ENCODE data around the gene PRKCZ.

PRKCZ gene

GRCh38 chr1:2194319-2194897 is 144.2 kb downstream of the PRKCZ start, which contains the start of gene FAAP20:
FAAP20 (minus strand) TSS chr1:2194772; CDS start chr1:2194749, 23 bp downstream.
- peak in 1 of 2 experiments; percentile 36 for DNase-seq (ENCODE audit: low read depth in 2 of 2)

DNA sequence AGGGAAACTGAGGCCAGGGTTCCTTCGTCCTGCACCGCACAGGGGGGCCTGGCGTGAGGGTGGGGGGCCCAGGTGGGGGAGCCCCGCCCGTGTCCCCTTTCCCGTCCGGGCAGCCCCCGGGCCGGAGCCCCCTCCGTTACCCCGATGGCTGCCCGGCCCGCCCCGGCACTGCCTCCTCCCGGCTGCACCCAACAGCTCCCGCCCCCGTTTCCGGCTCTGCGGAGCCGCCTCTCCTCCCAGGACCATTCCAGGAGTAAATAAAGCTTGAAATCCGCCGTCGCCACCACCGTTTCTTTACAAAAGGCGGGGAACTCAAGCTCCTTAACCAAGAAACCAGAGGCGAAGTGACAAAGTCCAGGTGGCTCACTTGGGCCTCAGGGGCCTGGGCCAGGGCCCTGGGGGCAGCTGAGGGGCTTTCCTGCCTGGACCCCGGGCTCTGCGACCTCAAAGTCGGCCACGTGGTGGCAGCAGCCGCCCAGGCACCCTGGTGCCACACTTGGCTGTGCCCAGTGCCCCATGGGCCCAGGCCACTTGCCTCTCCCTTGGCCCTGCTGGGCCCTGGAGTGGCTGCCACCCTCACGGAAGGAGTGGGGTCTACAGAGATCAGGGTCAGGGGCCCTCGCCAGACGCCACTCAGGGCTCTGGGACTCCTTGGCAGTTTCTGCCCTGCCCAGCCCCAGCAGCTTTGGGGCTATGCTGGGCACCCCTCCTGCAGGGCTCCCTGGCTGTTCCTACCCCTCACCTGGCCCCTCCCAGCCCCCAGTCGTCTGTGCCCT is 144.9 kb downstream of the PRKCZ start:
- DNase-seq (ENCODE audit: low read depth in 2 of 2): peak; percentile 67 to 72

- DNase-seq (ENCODE audit: low read depth in 2 of 2): no peak
Measured at GRCh38 chr1:2195785-2196184, 145.6 kb downstream of the PRKCZ start.

GRCh38 chr1:2196901-2197638 is 146.9 kb downstream of the PRKCZ start:
- no peak for DNase-seq (ENCODE audit: low read depth in 2 of 2)

GRCh38 chr1:2197707-2198165 is 147.5 kb downstream of the PRKCZ start:
- no peak for DNase-seq (ENCODE audit: low read depth in 2 of 2)

DNA sequence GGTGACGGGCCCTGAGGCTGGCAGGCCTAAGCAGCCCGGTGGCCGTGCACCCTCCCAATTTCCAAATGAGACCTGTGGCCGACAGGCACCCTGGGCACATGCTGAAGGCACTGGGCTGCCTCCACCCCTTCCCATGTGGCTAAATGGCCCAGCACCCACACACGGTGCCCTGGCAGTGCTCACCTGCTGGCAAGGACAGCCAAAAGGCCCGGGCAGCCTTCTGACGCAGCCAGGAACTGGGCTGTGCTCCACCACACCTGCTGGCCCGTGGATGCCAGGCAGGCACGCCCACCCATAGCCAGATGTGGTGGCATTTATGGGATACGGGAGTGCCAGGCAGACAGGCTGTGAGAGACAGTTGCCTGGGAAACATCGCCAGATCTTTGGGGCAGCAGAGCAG is 148.4 kb downstream of the PRKCZ start:
- DNase-seq (ENCODE audit: low read depth in 2 of 2): no peak

DNA sequence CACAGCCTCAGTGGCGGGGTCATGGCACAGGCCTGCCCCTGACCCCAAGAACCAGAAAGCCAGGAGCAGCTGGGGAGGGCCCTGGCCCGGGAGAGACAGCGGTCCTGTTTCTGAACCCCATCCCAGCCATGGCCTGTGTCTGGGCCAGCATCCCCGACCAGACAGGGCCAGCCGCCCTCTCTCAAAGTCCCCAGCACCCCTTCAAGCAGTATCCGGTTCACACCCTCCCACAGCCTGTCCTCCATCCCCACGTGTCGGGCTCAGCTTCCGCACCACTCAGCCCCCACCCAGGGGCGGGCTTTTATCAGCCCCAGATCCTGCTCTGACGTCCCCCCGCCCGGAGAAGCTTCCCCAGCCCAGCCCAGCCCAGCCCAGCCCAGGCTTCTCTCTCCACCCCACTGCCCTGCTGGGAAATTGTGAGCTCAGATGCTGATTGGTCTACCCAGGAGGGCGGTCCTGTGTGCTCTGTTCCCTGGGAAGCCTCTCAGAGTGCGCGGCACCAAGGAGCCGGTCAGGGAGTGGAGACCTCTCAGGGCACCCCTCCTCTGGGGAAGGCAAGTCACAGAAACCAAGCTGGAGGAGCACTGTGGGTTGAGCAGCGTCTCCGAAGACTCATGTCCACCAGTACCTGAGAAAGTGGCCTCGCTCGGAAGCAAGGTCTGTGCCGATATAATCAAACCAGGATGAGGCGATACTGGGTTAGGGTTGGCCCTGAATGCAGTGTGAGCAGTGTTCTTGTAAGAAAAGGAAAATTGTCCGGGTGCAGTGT is 149.0 kb downstream of the PRKCZ start:
- peak; percentile 78 to 80 for DNase-seq (ENCODE audit: low read depth in 2 of 2)

DNA sequence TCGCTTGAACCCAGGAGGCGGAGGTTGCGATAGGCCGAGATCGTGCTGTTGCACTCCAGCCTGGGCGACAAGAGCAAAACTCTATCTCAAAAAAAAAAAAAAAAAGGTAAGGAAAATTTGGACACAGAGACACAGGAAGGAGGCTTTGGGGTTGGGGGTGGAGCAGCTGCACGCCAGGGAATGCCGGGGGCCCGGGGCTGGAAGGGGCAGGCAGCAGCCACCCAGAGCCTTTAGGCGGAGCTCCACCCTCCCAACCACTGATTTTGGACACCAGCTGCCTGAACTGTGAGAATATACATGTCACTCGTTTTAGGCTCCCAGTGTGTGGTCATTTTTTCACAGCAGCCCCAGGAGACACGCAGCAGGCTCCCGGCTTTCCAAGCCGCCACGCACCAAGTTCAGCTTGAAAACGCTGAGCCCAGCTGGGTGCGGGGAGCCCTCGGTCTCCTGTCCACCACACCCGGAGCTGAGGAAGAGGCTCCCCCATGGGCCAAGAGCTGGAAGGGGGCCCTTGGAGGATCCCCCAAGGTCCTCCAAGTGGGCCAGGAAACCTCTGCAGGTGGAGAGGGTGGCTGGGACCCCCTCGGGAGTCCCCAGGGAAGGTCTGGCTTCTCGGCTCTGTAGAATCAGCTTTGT is 150.2 kb downstream of the PRKCZ start:
- DNase-seq (ENCODE audit: low read depth in 2 of 2): no peak

DNA sequence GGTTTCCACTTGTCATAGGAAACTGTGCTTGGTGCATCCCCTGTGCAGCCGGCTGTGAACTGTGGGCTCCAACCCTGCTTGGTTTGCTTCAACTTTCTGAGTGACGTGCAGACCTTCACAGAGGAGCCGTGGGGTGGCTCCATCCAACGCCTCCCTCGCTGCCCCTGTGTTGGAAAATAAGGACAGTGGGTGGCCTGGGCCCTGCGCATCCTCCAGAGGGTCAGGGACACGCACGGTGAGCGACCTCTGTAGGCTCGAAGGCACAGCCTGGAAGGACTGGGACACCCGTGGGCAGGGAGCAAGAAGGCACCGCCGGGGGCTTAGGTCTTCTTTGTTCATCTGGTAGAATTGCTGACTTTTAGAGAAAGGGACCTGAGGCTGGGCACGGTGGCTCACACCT is 150.9 kb downstream of the PRKCZ start:
- DNase-seq (ENCODE audit: low read depth in 2 of 2): no peak

DNA sequence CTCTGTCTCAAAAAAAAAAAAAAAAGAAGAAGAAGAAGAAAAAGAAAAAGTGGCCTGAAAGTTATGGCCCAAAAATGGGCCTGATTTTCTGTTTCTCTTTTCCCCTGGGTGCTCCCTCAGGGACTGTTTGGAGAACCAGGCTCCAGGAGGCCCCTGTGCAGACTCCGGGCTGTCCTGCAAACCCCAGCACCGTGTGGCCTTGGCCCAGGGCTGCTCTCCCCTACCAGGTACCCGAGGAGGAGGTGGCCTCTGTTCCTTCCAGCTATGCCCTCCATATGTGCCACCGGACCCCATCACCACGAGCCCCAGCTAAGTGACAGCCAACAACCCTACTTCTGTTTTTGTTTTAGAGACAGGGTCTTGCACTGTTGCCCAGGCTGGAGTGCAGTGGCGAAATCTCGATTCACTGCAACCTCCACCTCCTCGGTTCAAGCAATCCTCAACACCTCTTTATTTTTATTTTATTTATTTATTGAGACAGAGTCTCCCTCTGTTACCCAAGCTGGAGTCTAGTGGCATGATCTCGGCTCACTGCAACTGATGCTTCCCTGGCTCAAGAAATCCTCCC is 151.9 kb downstream of the PRKCZ start:
- no peak for DNase-seq (ENCODE audit: low read depth in 2 of 2)

DNA sequence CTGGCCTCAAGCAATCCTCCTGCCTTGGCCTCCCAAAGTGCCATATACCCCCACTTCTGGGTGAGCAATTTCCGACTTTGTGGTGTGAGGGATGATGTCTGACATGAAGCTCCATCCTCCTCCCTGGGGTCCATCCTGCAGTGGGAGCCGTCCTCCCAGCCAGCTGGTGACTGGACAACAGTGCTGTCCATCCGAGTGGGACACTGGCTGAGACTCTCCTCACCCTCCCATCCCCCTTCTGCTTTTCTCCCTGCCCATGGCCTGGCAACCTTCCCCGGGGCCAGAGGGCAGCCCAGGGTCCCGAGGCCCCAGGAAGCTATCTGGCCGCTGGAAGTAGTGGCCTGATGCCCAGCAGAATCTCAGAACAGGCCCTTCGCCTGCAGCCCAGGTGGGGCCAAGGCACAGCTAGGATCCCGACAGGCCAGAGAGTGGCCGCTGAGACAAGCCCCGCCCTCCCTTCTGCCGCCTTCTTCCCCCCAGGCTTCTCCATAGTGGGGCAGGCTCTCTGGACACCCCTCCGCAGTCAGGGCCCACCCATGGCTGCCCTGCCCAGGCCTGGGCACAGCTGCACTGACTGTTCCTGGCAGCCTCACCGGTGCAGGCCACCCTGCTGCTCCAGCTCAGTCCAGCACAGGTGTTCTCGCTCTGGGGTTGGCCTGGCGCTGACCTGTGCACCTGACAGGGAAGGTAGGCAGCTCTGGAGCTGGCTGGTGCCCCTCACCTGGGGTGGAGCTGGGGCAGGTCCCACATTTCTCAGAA is 152.8 kb downstream of the PRKCZ start:
- no peak for DNase-seq (ENCODE audit: low read depth in 2 of 2)

- DNase-seq (ENCODE audit: low read depth in 2 of 2): no peak
Measured at GRCh38 chr1:2203671-2204414, 153.6 kb downstream of the PRKCZ start.

DNA sequence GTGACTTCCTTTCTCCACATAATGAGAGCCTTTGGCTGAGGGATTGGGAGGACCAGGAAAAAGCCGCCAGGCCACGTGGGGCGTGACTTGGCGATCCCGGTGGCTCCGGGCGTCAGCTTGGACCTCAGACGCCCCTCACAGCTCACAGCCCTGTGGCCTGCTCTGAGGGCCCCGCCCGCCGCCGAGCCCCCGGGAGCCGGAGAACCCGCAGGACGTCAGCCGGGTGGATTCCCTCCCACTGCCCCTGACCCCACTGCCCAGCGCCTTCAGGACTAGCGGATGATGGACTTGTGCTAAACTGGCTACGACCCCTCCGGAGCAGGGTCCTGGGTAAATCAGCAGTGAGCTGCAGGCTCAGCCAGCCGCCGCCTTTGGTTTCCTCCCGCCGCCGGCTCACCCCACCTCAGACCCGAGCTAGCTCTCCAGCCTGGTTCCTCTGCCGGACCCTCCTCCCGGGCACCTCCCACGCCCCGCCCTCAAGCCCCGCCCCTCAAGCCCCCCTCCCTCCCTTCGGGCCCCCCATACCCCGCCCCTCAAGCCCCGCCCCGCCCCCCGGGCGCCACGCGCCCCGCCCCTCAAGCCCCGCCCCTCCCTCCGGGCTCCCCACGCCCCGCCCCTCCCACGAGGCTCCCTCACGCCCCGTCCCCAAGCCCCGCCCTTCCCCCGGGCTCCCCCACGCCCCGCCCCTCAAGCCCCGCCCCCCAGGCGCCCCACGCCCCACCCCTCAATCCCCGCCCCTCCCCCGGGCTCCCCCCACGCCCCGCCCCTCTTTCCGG is 154.4 kb downstream of the PRKCZ start:
- no peak for DNase-seq (ENCODE audit: low read depth in 2 of 2)

GRCh38 chr1:2205191-2205952 is 155.2 kb downstream of the PRKCZ start:
- peak; percentile 84 to 86 for DNase-seq (ENCODE audit: low read depth in 2 of 2)

- no peak for DNase-seq (ENCODE audit: low read depth in 2 of 2)
Measured at GRCh38 chr1:2206813-2207487, 156.7 kb downstream of the PRKCZ start.

GRCh38 chr1:2208309-2209239 is 158.4 kb downstream of the PRKCZ start:
- no peak for DNase-seq (ENCODE audit: low read depth in 2 of 2)
